PC-3 (cell line): ENCODE results near the gene YPEL1. TPM values are rescaled to one million over a fixed set of nuclear protein-coding genes. Genes with fewer than 3 reads are reported as not detected.

Source experiments
- ATAC-seq: fragments of 200-7000 bp; cut with Tn5 transposase; 2 replicates; pipeline ENCODE4 v1.9.1; 2020; ENCODE audit warnings: mild to moderate bottlenecking, moderate library complexity
- BruUV-seq: library from RNA; stranded (reverse); fragments of 400-500 nt; replicated peaks from 2 replicates; lab custom pipeline; 2021; lab: Mats Ljungman, UMichigan
- CTCF ChIA-PET: fragments of 300-600 bp; sonication (Branson Sonifier 250); formaldehyde crosslinking; loops from one replicate; lab custom pipeline; 2022; ENCODE audit warnings: antibody characterized with exemption; lab: Charles Lee
- POLR2A ChIA-PET: fragments of 300-600 bp; sonication (Branson Sonifier 250); formaldehyde crosslinking; loops from one replicate; lab custom pipeline; 2022; ENCODE audit warnings: antibody characterized with exemption; ENCODE audit not compliant: unreplicated experiment; lab: Charles Lee
- DNase-seq: peaks from one replicate; pipeline ENCODE4 v3.0.0-alpha.2; 2015
- H2AFZ ChIP-seq: fragments of 300-600 bp; sonication (generic); 2 replicates; pipeline ENCODE4 v1.6.0; 2016; ENCODE audit warnings: antibody characterized with exemption, low read length
- H3F3A ChIP-seq: fragments of 300-600 bp; sonication (generic); one replicate; pipeline ENCODE4 v1.6.0; 2017; ENCODE audit warnings: antibody characterized with exemption, low read length, control low read depth, mild to moderate bottlenecking; ENCODE audit not compliant: unreplicated experiment
- H3K27ac ChIP-seq: fragments of 300-600 bp; sonication (generic); 2 replicates; pipeline ENCODE4 v1.5.1; 2016; ENCODE audit warnings: mild to moderate bottlenecking, low read length
- H3K27me3 ChIP-seq: fragments of 300-600 bp; sonication (generic); 2 replicates; pipeline ENCODE4 v1.6.1; 2016; ENCODE audit warnings: low read length, mixed read lengths
- H3K36me3 ChIP-seq: fragments of 300-600 bp; sonication (generic); 2 replicates; pipeline ENCODE4 v1.6.1; 2016; ENCODE audit warnings: low read depth, mixed run types, low read length, mixed read lengths
- H3K4me1 ChIP-seq: fragments of 300-600 bp; sonication (generic); 2 replicates; pipeline ENCODE4 v1.5.1; 2016; ENCODE audit warnings: low read length; ENCODE audit not compliant: insufficient read depth
- H3K4me2 ChIP-seq: fragments of 300-600 bp; sonication (generic); 2 replicates; pipeline ENCODE4 v1.6.0; 2016; ENCODE audit warnings: low read length
- H3K4me3 ChIP-seq: fragments of 300-600 bp; sonication (generic); 2 replicates; pipeline ENCODE4 v1.5.1; 2016; ENCODE audit warnings: mild to moderate bottlenecking, low read length, mixed read lengths
- H3K79me2 ChIP-seq: fragments of 300-600 bp; sonication (generic); 2 replicates; pipeline ENCODE4 v1.6.1; 2017; ENCODE audit warnings: low read length, mixed read lengths
- H3K9ac ChIP-seq: fragments of 300-600 bp; sonication (generic); 2 replicates; pipeline ENCODE4 v1.6.0; 2016; ENCODE audit warnings: mild to moderate bottlenecking, low read length
- H3K9me2 ChIP-seq: fragments of 300-600 bp; sonication (generic); replicated peaks from 2 replicates; pipeline ENCODE4 v1.6.1; 2016; ENCODE audit warnings: mixed run types, low read length, mixed read lengths
- H3K9me3 ChIP-seq: fragments of 300-600 bp; sonication (generic); 2 replicates; pipeline ENCODE4 v1.6.1; 2016; ENCODE audit warnings: low read length, mixed read lengths
- H4K20me1 ChIP-seq: fragments of 300-600 bp; sonication (generic); 2 replicates; pipeline ENCODE4 v1.6.1; 2016; ENCODE audit warnings: low read length, mixed read lengths
- CTCF ChIP-seq: fragments of 300-600 bp; sonication (generic); conservative IDR thresholded peaks from 2 replicates; pipeline ENCODE4 v1.5.1; 2017; ENCODE audit warnings: antibody characterized with exemption, low read depth, mild to moderate bottlenecking, low read length
- EZH2 ChIP-seq: fragments of 300-600 bp; sonication (generic); IDR thresholded peaks from one replicate; pipeline ENCODE4 v1.6.1; 2017; ENCODE audit warnings: antibody characterized with exemption, mild to moderate bottlenecking, low read length; ENCODE audit not compliant: unreplicated experiment
- EZH2phosphoT487 ChIP-seq: fragments of 300-600 bp; sonication (generic); IDR thresholded peaks from 2 replicates; pipeline ENCODE4 v1.6.1; 2018; ENCODE audit warnings: mild to moderate bottlenecking, antibody characterized with exemption, low read length, borderline replicate concordance
- intact Hi-C: fragments of 100-400 bp; cut with micrococcal nuclease; formaldehyde crosslinking; loops from 2 replicates; pipeline ENCODE4 v1.9.0; 2023
- total RNA-seq: library from RNA; depleted of rRNA; stranded (reverse); fragments of >200 nt; gene quantifications from 2 replicates; pipeline ENCODE4 v1.2.3, GENCODE V29; 2014

Gene YPEL1
- total RNA-seq, 1 experiment from 2014 or later, result 3.2 TPM

- CTCF ChIA-PET, result no interaction called here
Measured at GRCh38 chr22:21761994-21762680, 26.5 kb upstream of the YPEL1 start.

GRCh38 chr22:21761086-21761485, 25.5 kb upstream of the YPEL1 start:
- no peak overlapping the region for H3K9ac ChIP-seq
- ChIA-PET CTCF (interaction anchor here (0.6 kb wide), 1 partner anchor 10 kb away, joined by 3 read pairs; no protein-coding TSS in a partner anchor), POLR2A (no interaction called here)
- H3K9me3 ChIP-seq, result no peaks in the 10 kb centered on the region
- H3K79me2 ChIP-seq, result no peaks in the 10 kb centered on the region
- TF ChIP-seq EZH2 (no peak), EZH2phosphoT487 (no peak), CTCF (no peak)
- H3K9me2 ChIP-seq, result no peaks in the 10 kb centered on the region
- no peak overlapping the region for H3K4me3 ChIP-seq
- no peak for ATAC-seq
- BruUV-seq, result no TSS peak
- H3K27ac ChIP-seq, result no peak overlapping the region
- no peak overlapping the region for H2AFZ ChIP-seq
- no peaks in the 10 kb centered on the region for H3K27me3 ChIP-seq
- H4K20me1 ChIP-seq, result no peaks in the 10 kb centered on the region
- DNase-seq, result no peak
- no peak overlapping the region for H3K4me2 ChIP-seq
- intact Hi-C loops, result no loop called here
- H3F3A ChIP-seq, result no peaks in the 10 kb centered on the region
- peaks cover 4% of the 10 kb centered on the region for H3K36me3 ChIP-seq
- H3K4me1 ChIP-seq, result peaks cover 6% of the 10 kb centered on the region

More at GRCh38 chr22:21761994-21762680, 26.5 kb upstream of the YPEL1 start:
- H3K36me3 ChIP-seq, result peaks cover 4% of the 10 kb centered on the region
- intact Hi-C loops, result no loop called here
- no peak overlapping the region for H3K9ac ChIP-seq
- no peaks in the 10 kb centered on the region for H4K20me1 ChIP-seq
- no TSS peak for BruUV-seq
- no peaks in the 10 kb centered on the region for H3K4me1 ChIP-seq
- DNase-seq, result no peak
- H3K79me2 ChIP-seq, result no peaks in the 10 kb centered on the region
- no peaks in the 10 kb centered on the region for H3F3A ChIP-seq
- H3K27me3 ChIP-seq, result no peaks in the 10 kb centered on the region
- no peak overlapping the region for H3K27ac ChIP-seq
- H3K4me2 ChIP-seq, result no peak overlapping the region
- H3K9me3 ChIP-seq, result no peaks in the 10 kb centered on the region
- no peaks in the 10 kb centered on the region for H3K9me2 ChIP-seq
- H2AFZ ChIP-seq, result no peak overlapping the region
- ATAC-seq, result no peak
- TF ChIP-seq EZH2phosphoT487 (no peak), EZH2 (no peak), CTCF (no peak)
- H3K4me3 ChIP-seq, result no peak overlapping the region
- POLR2A ChIA-PET, result no interaction called here

- no peak overlapping the region for H2AFZ ChIP-seq
- ChIA-PET CTCF (interaction anchor here (0.6 kb wide), 1 partner anchor 10 kb away, joined by 3 read pairs; no protein-coding TSS in a partner anchor), POLR2A (no interaction called here)
- H3K4me3 ChIP-seq, result no peak overlapping the region
- TF ChIP-seq EZH2phosphoT487, result no peak
- no peak for TF ChIP-seq EZH2
- TF ChIP-seq CTCF, result no peak
- H3K4me2 ChIP-seq, result no peak overlapping the region
- no peak overlapping the region for H3K27ac ChIP-seq
- H3K79me2 ChIP-seq, result no peaks in the 10 kb centered on the region
- H3K27me3 ChIP-seq, result no peaks in the 10 kb centered on the region
- intact Hi-C loops, result no loop called here
- H3F3A ChIP-seq, result no peaks in the 10 kb centered on the region
- ATAC-seq (no peak), DNase-seq (peak; percentile 8)
- H4K20me1 ChIP-seq, result no peaks in the 10 kb centered on the region
- no peak overlapping the region for H3K9ac ChIP-seq
- H3K9me3 ChIP-seq, result no peaks in the 10 kb centered on the region
- peaks cover 10% of the 10 kb centered on the region for H3K4me1 ChIP-seq
- BruUV-seq, result no TSS peak
- peaks cover 4% of the 10 kb centered on the region for H3K36me3 ChIP-seq
- no peaks in the 10 kb centered on the region for H3K9me2 ChIP-seq
Measured at GRCh38 chr22:21760640-21761039, 25.0 kb upstream of the YPEL1 start.
